Mucosa of stomach (tissue), 1 donor: ENCODE results near the gene CREB1.

Source experiments
- H3K27me3 ChIP-seq: one replicate; pipeline ENCODE4 v1.7.0; 2013; ENCODE audit warnings: mild to moderate bottlenecking, low read length; ENCODE audit not compliant: control insufficient read depth, insufficient read depth
- H3K36me3 ChIP-seq: one replicate; pipeline ENCODE4 v1.7.0; 2013; ENCODE audit warnings: low read length; ENCODE audit not compliant: control insufficient read depth, insufficient read depth
- H3K4me1 ChIP-seq: one replicate; pipeline ENCODE4 v1.7.0; 2013; ENCODE audit warnings: mild to moderate bottlenecking, low read length; ENCODE audit not compliant: control insufficient read depth, insufficient read depth
- H3K4me3 ChIP-seq: one replicate; pipeline ENCODE4 v1.7.0; 2013; ENCODE audit warnings: low read length
- H3K9ac ChIP-seq: one replicate; pipeline ENCODE4 v1.7.0; 2013; ENCODE audit warnings: mild to moderate bottlenecking, low read length, moderate library complexity
- H3K9me3 ChIP-seq: one replicate; pipeline ENCODE4 v1.7.0; 2013; ENCODE audit warnings: mild to moderate bottlenecking, low read length, moderate library complexity; ENCODE audit not compliant: control insufficient read depth
- donor health status: Pancreatic carcinoma.

CREB1 gene

GRCh38 chr2:207601774-207602173 lies 72.0 kb downstream of the CREB1 start:
- no peak overlapping the region for H3K4me3 ChIP-seq
- no peak overlapping the region for H3K9ac ChIP-seq
- H3K4me1 ChIP-seq, result no peaks in the 10 kb centered on the region
- no peaks in the 10 kb centered on the region for H3K9me3 ChIP-seq
- no peaks in the 10 kb centered on the region for H3K27me3 ChIP-seq
- H3K36me3 ChIP-seq, result no peaks in the 10 kb centered on the region

DNA sequence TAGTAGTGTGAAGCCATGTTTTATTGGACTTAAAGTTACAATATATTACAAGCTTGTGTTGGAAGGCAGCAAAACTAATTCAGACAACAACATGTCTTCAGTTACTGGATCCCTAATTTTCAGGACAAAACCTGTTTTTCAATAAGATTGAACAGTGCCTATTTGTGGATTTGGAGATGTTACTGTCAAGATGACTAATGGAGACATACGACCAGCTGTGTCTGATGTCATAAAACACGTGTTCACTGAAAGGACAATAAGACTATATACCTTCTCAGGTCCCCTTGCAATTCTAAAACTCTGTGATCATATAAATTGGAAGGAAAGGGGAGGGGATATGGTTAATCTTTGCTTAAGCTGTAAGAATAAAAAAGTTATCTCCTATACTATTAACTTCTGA lies 73.7 kb downstream of the CREB1 start:
- Histone ChIP-seq H3K9ac (no peak overlapping the region), H3K36me3 (no peaks in the 10 kb centered on the region), H3K4me1 (no peaks in the 10 kb centered on the region), H3K9me3 (no peaks in the 10 kb centered on the region), H3K4me3 (no peak overlapping the region), H3K27me3 (no peaks in the 10 kb centered on the region)

DNA sequence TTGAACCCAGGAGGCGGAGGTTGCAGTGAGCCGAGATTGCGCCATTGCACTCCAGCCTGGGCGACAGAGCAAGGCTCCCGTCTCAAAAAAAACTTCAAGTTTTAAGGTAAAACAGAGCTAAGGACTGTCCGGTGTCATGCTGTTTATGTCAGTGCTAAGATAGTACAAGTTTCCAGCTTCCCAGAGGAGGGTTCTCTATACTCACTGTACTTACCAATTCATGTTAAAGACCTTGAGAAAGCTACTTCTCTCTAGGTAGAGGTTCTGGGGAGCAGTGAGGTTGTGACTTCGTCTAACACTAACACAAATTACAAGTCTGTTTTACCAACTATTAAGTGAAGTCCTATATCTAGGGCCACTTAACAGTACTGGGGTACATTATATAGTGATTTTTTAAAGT lies 76.6 kb downstream of the CREB1 start:
- no peaks in the 10 kb centered on the region for H3K27me3 ChIP-seq
- H3K36me3 ChIP-seq, result no peaks in the 10 kb centered on the region
- H3K4me3 ChIP-seq, result no peak overlapping the region
- H3K4me1 ChIP-seq, result no peaks in the 10 kb centered on the region
- no peaks in the 10 kb centered on the region for H3K9me3 ChIP-seq
- H3K9ac ChIP-seq, result no peak overlapping the region

DNA sequence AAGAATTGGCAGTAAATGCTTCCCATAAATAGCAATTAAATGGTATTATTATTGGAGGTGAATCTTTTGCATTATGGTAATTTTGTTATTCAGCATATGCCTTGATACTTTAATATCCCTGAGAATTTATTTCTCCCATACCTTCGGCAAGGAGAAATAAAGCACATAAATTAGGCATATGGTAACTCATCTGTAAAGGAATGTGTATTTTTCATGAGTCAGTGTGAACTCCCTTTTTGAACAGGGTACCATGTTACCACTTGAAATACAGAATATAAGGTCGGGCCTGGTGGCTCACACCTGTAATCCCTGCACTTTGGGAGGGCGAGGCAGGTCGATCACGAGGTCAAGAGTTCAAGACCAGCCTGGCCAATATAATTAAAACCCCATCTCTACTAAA lies 77.1 kb downstream of the CREB1 start:
- Histone ChIP-seq H3K4me1 (no peaks in the 10 kb centered on the region), H3K9ac (no peak overlapping the region), H3K27me3 (no peaks in the 10 kb centered on the region), H3K4me3 (no peak overlapping the region), H3K9me3 (no peaks in the 10 kb centered on the region), H3K36me3 (no peaks in the 10 kb centered on the region)

DNA sequence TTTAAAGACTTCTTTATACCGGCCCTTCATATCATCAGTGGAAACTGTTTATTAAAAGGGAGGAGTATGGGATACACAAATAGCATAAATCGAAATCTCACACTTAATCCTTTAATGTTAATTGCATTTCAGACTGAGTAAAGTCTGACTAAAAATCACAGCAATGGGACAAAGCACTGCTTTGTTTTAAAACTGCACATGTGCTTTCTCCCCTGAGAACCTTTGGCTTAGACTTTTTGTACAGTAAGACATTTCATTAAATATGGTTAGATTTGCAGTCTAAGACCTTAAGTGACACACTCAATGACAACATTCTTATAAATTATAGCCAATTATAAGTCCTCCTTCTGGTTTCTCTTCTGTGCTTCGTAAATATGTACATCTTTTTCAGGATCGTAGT lies 83.0 kb downstream of the CREB1 start:
- Histone ChIP-seq H3K4me3 (no peak overlapping the region), H3K36me3 (no peaks in the 10 kb centered on the region), H3K27me3 (no peaks in the 10 kb centered on the region), H3K4me1 (peaks cover 7% of the 10 kb centered on the region), H3K9me3 (no peaks in the 10 kb centered on the region), H3K9ac (no peak overlapping the region)

DNA sequence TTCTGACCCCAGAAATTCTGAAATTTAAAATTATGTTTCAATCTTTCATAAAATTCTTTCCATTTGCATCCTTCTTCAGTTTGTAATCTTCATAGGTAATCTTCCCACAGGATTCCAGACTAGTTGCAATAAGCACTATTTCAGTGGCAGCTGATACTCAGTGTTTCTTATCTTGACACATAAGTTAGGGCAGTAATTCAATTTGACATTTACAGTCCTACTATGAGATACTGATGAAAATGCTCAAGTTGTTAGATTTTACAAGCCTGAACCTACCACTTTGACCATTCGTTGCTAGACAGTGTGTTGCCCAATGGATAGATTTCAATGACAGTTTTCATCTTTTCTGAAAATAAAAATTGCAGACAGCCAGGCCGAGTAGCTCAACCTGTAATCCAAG lies 85.1 kb downstream of the CREB1 start:
- Histone ChIP-seq H3K36me3 (no peaks in the 10 kb centered on the region), H3K27me3 (no peaks in the 10 kb centered on the region), H3K9me3 (no peaks in the 10 kb centered on the region), H3K4me3 (no peak overlapping the region), H3K9ac (no peak overlapping the region), H3K4me1 (peaks cover 7% of the 10 kb centered on the region)

DNA sequence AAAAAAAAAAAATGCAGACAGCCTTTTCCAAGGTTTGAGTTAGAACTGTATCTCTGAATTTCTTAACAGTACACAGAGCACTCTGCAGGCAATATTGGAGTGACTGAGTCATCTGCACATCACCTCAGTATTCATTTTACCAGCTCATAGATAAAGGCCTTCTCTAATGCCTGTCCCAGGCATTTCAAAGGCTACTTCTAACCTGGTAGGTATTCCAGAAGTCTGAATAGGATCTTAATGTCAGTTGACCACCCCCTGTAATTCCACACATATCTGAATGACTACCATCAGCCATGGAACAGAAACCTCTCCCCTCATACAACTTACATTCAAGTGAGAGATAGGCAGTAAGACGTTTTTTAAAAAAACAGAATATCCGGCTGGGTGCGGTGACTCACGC lies 86.4 kb downstream of the CREB1 start:
- Histone ChIP-seq H3K4me3 (no peak overlapping the region), H3K27me3 (no peaks in the 10 kb centered on the region), H3K4me1 (peaks cover 7% of the 10 kb centered on the region), H3K9ac (no peak overlapping the region), H3K36me3 (no peaks in the 10 kb centered on the region), H3K9me3 (no peaks in the 10 kb centered on the region)

DNA sequence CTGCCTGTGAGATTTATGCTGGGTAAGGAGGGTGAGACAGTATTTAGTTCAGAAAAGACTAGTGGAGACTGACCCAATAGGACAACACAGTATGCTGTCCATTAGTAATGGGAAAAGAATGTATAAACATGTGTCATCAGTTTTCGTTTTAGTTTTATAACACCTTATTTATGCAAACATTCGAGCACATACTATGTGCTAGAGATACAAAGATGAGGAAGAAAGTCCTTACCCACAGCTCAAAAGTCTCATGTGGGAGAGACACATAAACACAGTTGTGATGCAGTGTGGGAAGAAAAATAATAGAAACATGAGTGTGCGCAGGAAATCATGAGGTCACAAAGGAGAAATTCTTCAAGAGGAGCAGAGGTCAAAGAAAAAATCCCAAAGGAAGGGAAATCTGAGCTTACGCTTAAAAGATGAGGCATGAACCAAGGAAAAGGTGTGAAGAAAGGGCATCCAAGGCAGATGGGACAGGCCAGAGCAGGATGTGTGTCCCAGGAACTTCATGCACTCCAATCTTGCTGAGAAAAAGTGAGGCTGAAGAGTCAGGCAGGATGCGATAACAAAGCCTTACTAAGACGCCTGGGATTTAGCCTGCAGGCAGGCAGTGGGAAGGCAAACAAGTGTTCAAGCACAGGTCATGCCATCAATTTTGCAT lies 87.4 kb downstream of the CREB1 start:
- Histone ChIP-seq H3K4me1 (peaks cover 7% of the 10 kb centered on the region), H3K36me3 (no peaks in the 10 kb centered on the region), H3K9me3 (no peaks in the 10 kb centered on the region), H3K9ac (no peak overlapping the region), H3K4me3 (no peak overlapping the region), H3K27me3 (no peaks in the 10 kb centered on the region)

GRCh38 chr2:207619764-207620203 lies 90.0 kb downstream of the CREB1 start:
- H3K36me3 ChIP-seq, result no peaks in the 10 kb centered on the region
- H3K4me3 ChIP-seq, result no peak overlapping the region
- H3K9ac ChIP-seq, result no peak overlapping the region
- no peaks in the 10 kb centered on the region for H3K27me3 ChIP-seq
- H3K9me3 ChIP-seq, result no peaks in the 10 kb centered on the region
- peaks cover 8% of the 10 kb centered on the region for H3K4me1 ChIP-seq

DNA sequence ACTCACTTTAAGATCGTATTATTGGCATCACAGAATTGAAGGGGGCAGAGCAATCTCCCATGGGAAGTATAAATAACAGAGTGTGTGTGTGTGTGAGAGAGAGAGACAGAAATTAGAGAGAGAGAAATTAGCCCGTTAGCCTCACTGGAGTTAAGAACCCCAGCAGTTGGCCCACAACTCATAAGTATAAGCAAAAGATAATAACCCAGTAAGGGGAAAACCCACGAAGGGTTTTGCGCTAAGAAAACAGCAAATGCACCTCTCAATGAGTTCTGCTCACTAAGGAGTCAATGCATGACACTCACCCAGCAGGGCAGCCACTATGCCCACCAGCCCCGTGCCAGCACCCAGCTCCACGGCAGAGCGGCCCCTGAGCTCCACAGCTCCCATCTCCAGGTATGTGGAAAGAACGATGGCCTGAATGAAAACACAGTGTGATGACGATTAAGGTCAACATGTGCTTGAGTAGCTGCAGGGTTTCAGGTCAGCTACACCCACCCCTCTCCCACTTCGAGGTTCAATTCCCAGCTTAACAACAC lies 91.8 kb downstream of the CREB1 start:
- Histone ChIP-seq H3K27me3 (no peaks in the 10 kb centered on the region), H3K4me1 (peaks cover 8% of the 10 kb centered on the region), H3K4me3 (no peak overlapping the region), H3K9ac (no peak overlapping the region), H3K36me3 (no peaks in the 10 kb centered on the region), H3K9me3 (no peaks in the 10 kb centered on the region)

DNA sequence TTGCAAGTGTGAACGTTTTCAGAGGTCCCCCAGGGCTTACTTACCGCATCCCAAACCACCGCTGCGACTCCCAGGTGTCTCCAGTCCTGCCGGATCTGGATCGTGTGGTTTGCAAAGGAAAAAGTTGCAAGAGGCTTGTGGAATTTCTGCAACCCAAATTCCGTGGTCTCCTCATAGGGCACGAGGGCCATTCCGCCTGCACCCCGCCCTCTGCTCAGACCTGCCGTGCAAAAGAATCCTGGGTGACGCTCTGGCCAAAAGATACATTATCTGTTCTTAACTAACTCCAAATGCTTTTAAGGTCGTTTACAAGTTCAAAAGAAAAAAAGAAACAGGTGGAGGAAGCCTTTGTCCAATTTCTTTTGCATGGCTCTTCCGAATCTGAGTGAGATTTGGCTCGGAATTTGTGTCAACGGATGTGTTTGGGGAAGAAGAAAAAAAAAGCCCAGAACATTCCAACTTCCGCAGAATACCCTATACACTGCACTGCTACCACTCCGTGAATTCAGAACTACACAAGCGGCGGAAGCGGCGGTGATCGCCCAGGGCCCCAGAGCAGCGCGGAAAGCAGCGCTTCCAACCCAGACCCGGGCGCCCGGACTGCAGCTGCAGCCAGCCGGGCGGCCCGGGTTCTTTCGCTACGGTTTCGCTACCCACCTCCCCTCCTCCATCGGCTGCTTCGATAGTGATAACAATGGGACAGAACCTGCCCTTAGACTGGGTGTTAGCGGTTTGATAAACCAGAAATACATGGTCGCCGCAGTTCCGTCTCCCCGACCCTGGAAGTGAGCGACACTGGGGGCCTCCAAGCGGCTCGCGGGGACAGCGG lies 94.6 kb downstream of the CREB1 start:
- peaks cover 8% of the 10 kb centered on the region for H3K4me1 ChIP-seq
- peak overlapping the region; percentile 82 for H3K9ac ChIP-seq
- no peaks in the 10 kb centered on the region for H3K9me3 ChIP-seq
- no peaks in the 10 kb centered on the region for H3K27me3 ChIP-seq
- no peaks in the 10 kb centered on the region for H3K36me3 ChIP-seq
- peak overlapping the region; percentile 51 for H3K4me3 ChIP-seq
